Measurements from ENCODE around the gene TBR1.

DNA sequence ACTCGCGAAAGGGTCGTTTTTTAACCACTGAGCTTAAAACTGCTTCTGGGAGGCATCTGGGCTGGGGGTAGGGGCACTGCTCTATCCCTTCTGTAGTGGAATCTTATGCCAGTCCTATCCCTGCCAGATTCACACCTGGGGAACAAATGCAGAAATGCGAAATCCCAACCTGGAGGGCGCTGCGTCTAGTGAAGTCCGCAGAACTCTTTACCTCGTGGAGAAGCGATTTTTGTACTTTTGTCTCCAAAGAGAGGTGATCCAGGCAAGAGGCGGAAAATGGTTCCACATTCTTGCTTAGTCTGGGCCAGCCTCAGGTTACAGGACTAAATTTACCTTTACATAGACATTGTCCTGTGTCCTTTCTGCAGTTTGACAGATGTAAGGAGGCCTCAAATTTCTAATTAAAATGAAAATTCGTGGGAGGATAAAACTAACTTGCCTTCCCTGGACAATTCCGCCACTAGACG, 10.4 kb downstream of the TBR1 start:
- TF ChIP-seq, protein P1, sequence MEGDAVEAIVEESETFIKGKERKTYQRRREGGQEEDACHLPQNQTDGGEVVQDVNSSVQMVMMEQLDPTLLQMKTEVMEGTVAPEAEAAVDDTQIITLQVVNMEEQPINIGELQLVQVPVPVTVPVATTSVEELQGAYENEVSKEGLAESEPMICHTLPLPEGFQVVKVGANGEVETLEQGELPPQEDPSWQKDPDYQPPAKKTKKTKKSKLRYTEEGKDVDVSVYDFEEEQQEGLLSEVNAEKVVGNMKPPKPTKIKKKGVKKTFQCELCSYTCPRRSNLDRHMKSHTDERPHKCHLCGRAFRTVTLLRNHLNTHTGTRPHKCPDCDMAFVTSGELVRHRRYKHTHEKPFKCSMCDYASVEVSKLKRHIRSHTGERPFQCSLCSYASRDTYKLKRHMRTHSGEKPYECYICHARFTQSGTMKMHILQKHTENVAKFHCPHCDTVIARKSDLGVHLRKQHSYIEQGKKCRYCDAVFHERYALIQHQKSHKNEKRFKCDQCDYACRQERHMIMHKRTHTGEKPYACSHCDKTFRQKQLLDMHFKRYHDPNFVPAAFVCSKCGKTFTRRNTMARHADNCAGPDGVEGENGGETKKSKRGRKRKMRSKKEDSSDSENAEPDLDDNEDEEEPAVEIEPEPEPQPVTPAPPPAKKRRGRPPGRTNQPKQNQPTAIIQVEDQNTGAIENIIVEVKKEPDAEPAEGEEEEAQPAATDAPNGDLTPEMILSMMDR (conservative IDR thresholded peaks at IDR 0.05; ENCODE audit: low read depth, low read length): no peak
- TF ChIP-seq EZH2phosphoT487 (IDR thresholded peaks at IDR 0.05; ENCODE audit: borderline replicate concordance, low read length): no peak
- TF ChIP-seq EZH2 (IDR thresholded peaks at IDR 0.05; ENCODE audit: low read length, unreplicated experiment): no peak
